ENCODE results near the gene SIL1. TPM values are rescaled to one million over a fixed set of nuclear protein-coding genes. Genes with fewer than 3 reads are reported as not detected.

The SIL1 gene
- total and polyA plus RNA-seq, 2 of the 13 experiments (the other 11 are each of a cell fraction or from before 2014, with no cell fraction given) = 26.0 to 30.0 TPM

- H3K4me1 ChIP-seq (ENCODE audit: insufficient read depth, low read length) = peaks cover 12% of the 10 kb centered on the region
- TF ChIP-seq MLXIP (CRISPR knock-in tag; IDR thresholded peaks at IDR 0.05; ENCODE audit: borderline replicate concordance) (no peak), ZNF24 (IDR thresholded peaks at IDR 0.05) (peak; percentile 85)
- H3K36me3 ChIP-seq (replicated peaks in 1 of 2; ENCODE audit: control insufficient read depth in 1 of 2, insufficient read depth in 2 of 2, low read length in 2 of 2) = peaks cover 37 to 85% of the 10 kb centered on the region in 2 experiments
- H3K4me2 ChIP-seq (ENCODE audit: low read depth, low read length) = no peak overlapping the region
- H2AFZ ChIP-seq (ENCODE audit: low read length) = no peak overlapping the region
- no peak overlapping the region for H3K27ac ChIP-seq (ENCODE audit: extremely low read length, insufficient read depth, low read length)
- H3K9me3 ChIP-seq (ENCODE audit: low read length) = no peaks in the 10 kb centered on the region
- H3K27me3 ChIP-seq (ENCODE audit: control insufficient read depth in 1 of 2, insufficient read depth in 2 of 2, low read length in 2 of 2) = no peaks in the 10 kb centered on the region
- no peak for DNase-seq (ENCODE audit: low spot score)
- ATAC-seq = no peak
- 76% methylated on average over 5 of the region's 8 CpGs for WGBS (ENCODE audit: low lambda C conversion rate)
- BruUV-seq (replicated peaks) = no TSS peak
- H3K79me2 ChIP-seq (ENCODE audit: insufficient read depth, low read length) = no peaks in the 10 kb centered on the region
- H3K9ac ChIP-seq (ENCODE audit: insufficient read depth, low read depth, low read length) = no peak overlapping the region
- POLR2A ChIA-PET = no interaction called here
- H4K20me1 ChIP-seq (ENCODE audit: insufficient read depth, low read length) = peaks cover 7% of the 10 kb centered on the region
- CTCF ChIA-PET (ENCODE audit: low intra/inter-chr PET ratio, low total read pairs) = no interaction called here
- H3K4me3 ChIP-seq (replicated peaks in 1 of 3; ENCODE audit: insufficient read depth in 1 of 3, low read depth in 2 of 3, low read length in 3 of 3) = no peak overlapping the region
- in situ Hi-C loops (cut with HindIII; ENCODE audit: extremely low pct_ligation_motif_present, low pct_unique_long_range_greater_than_20kb) (no loop called here), intact Hi-C loops (cut with micrococcal nuclease; ENCODE audit: unreplicated experiment) (loop anchor here (5.0 kb wide), 1 partner anchor 285 kb away; no protein-coding TSS in a partner anchor)
- no peak for FAIRE-seq
Observed at GRCh38 chr5:138927544-138927943, 270.6 kb downstream of the SIL1 start.

- ChIA-PET POLR2A (no interaction called here), CTCF (ENCODE audit: low intra/inter-chr PET ratio, low total read pairs) (no interaction called here)
- Histone ChIP-seq H2AFZ (ENCODE audit: low read length) (no peak overlapping the region), H3K27ac (ENCODE audit: extremely low read length, insufficient read depth, low read length) (no peak overlapping the region), H3K9me3 (ENCODE audit: low read length) (no peaks in the 10 kb centered on the region), H3K36me3 (replicated peaks in 1 of 2; ENCODE audit: control insufficient read depth in 1 of 2, insufficient read depth in 2 of 2, low read length in 2 of 2) (peaks cover 33 to 82% of the 10 kb centered on the region in 2 experiments), H4K20me1 (ENCODE audit: insufficient read depth, low read length) (peaks cover 7% of the 10 kb centered on the region), H3K79me2 (ENCODE audit: insufficient read depth, low read length) (no peaks in the 10 kb centered on the region), H3K27me3 (ENCODE audit: control insufficient read depth in 1 of 2, insufficient read depth in 2 of 2, low read length in 2 of 2) (no peaks in the 10 kb centered on the region), H3K4me1 (ENCODE audit: insufficient read depth, low read length) (peaks cover 12% of the 10 kb centered on the region), H3K4me3 (replicated peaks in 1 of 3; ENCODE audit: insufficient read depth in 1 of 3, low read depth in 2 of 3, low read length in 3 of 3) (no peak overlapping the region), H3K4me2 (ENCODE audit: low read depth, low read length) (no peak overlapping the region), H3K9ac (ENCODE audit: insufficient read depth, low read depth, low read length) (no peak overlapping the region)
- no peak for DNase-seq (ENCODE audit: low spot score)
- no peak for ATAC-seq
- 97% methylated on average over 16 of the region's 16 CpGs for WGBS (ENCODE audit: low lambda C conversion rate)
- in situ Hi-C loops (cut with HindIII; ENCODE audit: extremely low pct_ligation_motif_present, low pct_unique_long_range_greater_than_20kb) = no loop called here
- no TSS peak for BruUV-seq (replicated peaks)
- intact Hi-C loops (cut with micrococcal nuclease; ENCODE audit: unreplicated experiment) = loop anchor here (5.0 kb wide), 1 partner anchor 285 kb away; no protein-coding TSS in a partner anchor
- FAIRE-seq = no peak
- TF ChIP-seq ZNF839 (CRISPR knock-in tag; IDR thresholded peaks at IDR 0.05; ENCODE audit: borderline replicate concordance) = no peak
- TF ChIP-seq FOXP4 (CRISPR knock-in tag; IDR thresholded peaks at IDR 0.05) = no peak
- no peak for TF ChIP-seq NFIC (IDR thresholded peaks at IDR 0.05; ENCODE audit: low read length)
- no peak for TF ChIP-seq SP140L (CRISPR knock-in tag; IDR thresholded peaks at IDR 0.05; ENCODE audit: borderline replicate concordance)
- no peak for TF ChIP-seq KMT2A (CRISPR knock-in tag; IDR thresholded peaks at IDR 0.05)
- no peak for TF ChIP-seq NFKBIZ (CRISPR knock-in tag; IDR thresholded peaks at IDR 0.05)
- no peak for TF ChIP-seq BATF2 (CRISPR knock-in tag; IDR thresholded peaks at IDR 0.05)
- no peak for TF ChIP-seq ZFP37 (CRISPR knock-in tag; IDR thresholded peaks at IDR 0.05; ENCODE audit: borderline replicate concordance)
Observed at GRCh38 chr5:138926688-138927448, 271.3 kb downstream of the SIL1 start.
